Body of pancreas (tissue), 4 donors: ENCODE data around the gene CYP19A1. TPM values are rescaled to one million over a fixed set of nuclear protein-coding genes. Genes with fewer than 3 reads are reported as not detected.

Source experiments
- ATAC-seq: fragments of 150-250 bp; one replicate; pipeline ENCODE4 v1.9.1; 2016
- DNase-seq, 4 donors: peaks; one replicate each; pipeline ENCODE4 v3.0.0-alpha.2; 2019
- H3K27ac ChIP-seq, 4 donors: fragments of 200-600 bp; sonication (generic); 1 replicate in 3 of 4; 2 replicates in 1 of 4; pipeline versions ENCODE4 v1.5.1 to v1.6.1; 2016 to 2019; ENCODE audit warnings: mild to moderate bottlenecking in 1 of 4, mixed read lengths in 1 of 4, moderate library complexity in 1 of 4
- H3K27me3 ChIP-seq, 2 donors: fragments of 200-600 bp; sonication (generic); one replicate each; pipeline ENCODE4 v1.6.0; 2016; ENCODE audit warnings: mild to moderate bottlenecking in 1 of 2
- H3K36me3 ChIP-seq, 2 donors: fragments of 200-600 bp; sonication (generic); replicated peaks in 1 of 2; 2 replicates each; pipeline ENCODE4 v1.5.1; 2016; ENCODE audit warnings: low read depth in 2 of 2; ENCODE audit not compliant: insufficient read depth in 1 of 2
- H3K4me1 ChIP-seq: fragments of 200-600 bp; sonication (generic); one replicate; pipeline ENCODE4 v1.6.0; 2016
- H3K4me3 ChIP-seq, 2 donors: fragments of 200-600 bp; sonication (generic); 1 replicate in 1 of 2; 2 replicates in 1 of 2; pipeline ENCODE4 v1.5.1; 2016 to 2019
- H3K9me3 ChIP-seq, 3 donors: fragments of 200-600 bp; sonication (generic); 1 replicate in 2 of 3; 2 replicates in 1 of 3; pipeline ENCODE4 v1.5.1; 2016
- POLR2A ChIP-seq, 3 donors: fragments of 450-650 bp; IDR thresholded peaks; one replicate each; pipeline ENCODE4 v1.6.1; 2016; ENCODE audit warnings: antibody characterized with exemption in 3 of 3, mild to moderate bottlenecking in 2 of 3
- WGBS, 2 donors: methylation state at CpG; one replicate each; pipeline ENCODE4 v1.1.5; 2017; 5-methylcytosine and 5-hydroxymethylcytosine counted together
- intact Hi-C: fragments of 100-400 bp; cut with DNase I; formaldehyde crosslinking; loops from one replicate; pipeline ENCODE4 v1.15.1; 2023
- total RNA-seq, 2 donors: library from RNA; depleted of rRNA; stranded (reverse); fragments of >200 nt; gene quantifications; one replicate each; pipeline ENCODE4 v1.1.0, GENCODE V29; 2016
- TF ChIP-seq, protein P1 (sequence below), 7 experiments: fragments of 450-650 bp in 4 of 7; fragments of 200-600 bp in 3 of 7; sonication (generic) in 3 of 7; IDR thresholded peaks; one replicate each; pipeline ENCODE4 v1.5.1; 2016 to 2019; ENCODE audit warnings: antibody characterized with exemption in 7 of 7

CYP19A1 gene
- total RNA-seq, 2 donors from 2014 or later: 0.26 TPM; not detected in 1

DNA sequence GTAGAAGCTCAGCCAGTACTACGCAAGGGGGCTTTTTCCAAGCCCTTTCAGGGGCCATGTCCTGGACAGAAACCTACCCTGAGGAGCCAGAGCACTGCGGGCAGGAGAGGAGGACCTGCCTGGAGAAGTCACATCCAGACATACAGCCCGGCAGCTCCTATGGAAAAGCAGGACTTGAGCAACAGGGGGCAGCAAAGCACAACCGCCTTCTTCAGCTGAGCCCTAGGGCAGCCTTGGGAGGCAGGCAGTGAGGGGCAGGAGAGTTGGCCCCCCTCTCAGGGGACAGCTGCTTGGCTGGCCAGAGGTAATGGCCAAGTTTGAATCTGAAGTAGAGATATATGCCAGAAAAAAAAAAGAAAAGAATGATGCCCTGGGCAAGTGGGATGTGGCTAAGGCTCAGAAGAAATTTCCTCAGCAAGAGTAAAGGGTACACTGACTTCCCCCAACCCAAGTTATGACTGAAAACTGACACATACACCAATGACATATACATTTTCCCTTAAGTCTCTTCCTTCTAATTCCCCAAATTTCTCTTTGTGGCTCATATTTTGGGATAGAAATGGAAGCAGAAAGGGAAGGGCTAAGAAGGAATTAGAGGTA, 56.9 kb downstream of the CYP19A1 start:
- no peak overlapping the region for H3K4me3 ChIP-seq
- ATAC-seq: peak; percentile 77
- no peak for TF ChIP-seq POLR2A (IDR thresholded peaks at IDR 0.05)
- TF ChIP-seq, protein P1, sequence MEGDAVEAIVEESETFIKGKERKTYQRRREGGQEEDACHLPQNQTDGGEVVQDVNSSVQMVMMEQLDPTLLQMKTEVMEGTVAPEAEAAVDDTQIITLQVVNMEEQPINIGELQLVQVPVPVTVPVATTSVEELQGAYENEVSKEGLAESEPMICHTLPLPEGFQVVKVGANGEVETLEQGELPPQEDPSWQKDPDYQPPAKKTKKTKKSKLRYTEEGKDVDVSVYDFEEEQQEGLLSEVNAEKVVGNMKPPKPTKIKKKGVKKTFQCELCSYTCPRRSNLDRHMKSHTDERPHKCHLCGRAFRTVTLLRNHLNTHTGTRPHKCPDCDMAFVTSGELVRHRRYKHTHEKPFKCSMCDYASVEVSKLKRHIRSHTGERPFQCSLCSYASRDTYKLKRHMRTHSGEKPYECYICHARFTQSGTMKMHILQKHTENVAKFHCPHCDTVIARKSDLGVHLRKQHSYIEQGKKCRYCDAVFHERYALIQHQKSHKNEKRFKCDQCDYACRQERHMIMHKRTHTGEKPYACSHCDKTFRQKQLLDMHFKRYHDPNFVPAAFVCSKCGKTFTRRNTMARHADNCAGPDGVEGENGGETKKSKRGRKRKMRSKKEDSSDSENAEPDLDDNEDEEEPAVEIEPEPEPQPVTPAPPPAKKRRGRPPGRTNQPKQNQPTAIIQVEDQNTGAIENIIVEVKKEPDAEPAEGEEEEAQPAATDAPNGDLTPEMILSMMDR (IDR thresholded peaks at IDR 0.05): peak; percentile 8 to 63 (median 57)
- H3K36me3 ChIP-seq: no peaks in the 10 kb centered on the region
- DNase-seq: peak; percentile 66 to 76 (median 70)
- WGBS, 2 donors: 16 to 17% methylated on average over 2 to 4 of the region's 4 CpGs
- intact Hi-C loops: no loop called here
- no peaks in the 10 kb centered on the region for H3K9me3 ChIP-seq
- H3K4me1 ChIP-seq: no peaks in the 10 kb centered on the region
- no peaks in the 10 kb centered on the region for H3K27me3 ChIP-seq
- no peak overlapping the region for H3K27ac ChIP-seq

DNA sequence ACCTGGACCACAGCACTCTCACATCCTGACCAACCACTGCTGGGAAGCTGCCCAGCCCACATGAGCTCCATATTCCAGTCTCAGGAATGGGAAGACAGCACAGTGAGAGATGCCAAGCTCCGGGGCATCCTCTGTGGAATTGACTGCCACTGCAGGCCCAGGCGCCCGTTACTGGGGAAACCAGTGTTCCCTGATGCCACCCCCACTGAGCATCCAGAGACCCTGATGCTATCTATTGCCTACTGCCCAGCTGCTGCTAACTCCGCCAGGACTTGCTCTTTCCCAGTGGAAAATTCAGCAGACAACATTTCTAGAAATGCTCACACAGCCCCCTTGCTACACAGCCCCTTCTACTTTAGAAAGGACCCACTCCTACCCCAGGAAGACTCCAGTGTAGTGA, 57.6 kb downstream of the CYP19A1 start:
- H3K27me3 ChIP-seq: no peaks in the 10 kb centered on the region
- H3K4me1 ChIP-seq: no peaks in the 10 kb centered on the region
- no peak overlapping the region for H3K4me3 ChIP-seq
- no peak overlapping the region for H3K27ac ChIP-seq
- no peaks in the 10 kb centered on the region for H3K9me3 ChIP-seq
- ATAC-seq: no peak
- no peak for DNase-seq
- WGBS, 2 donors: 90 to 96% methylated on average over 2 to 4 of the region's 4 CpGs
- TF ChIP-seq, protein P1 (IDR thresholded peaks at IDR 0.05): no peak
- TF ChIP-seq POLR2A (IDR thresholded peaks at IDR 0.05): no peak
- H3K36me3 ChIP-seq: no peaks in the 10 kb centered on the region
- intact Hi-C loops: no loop called here

DNA sequence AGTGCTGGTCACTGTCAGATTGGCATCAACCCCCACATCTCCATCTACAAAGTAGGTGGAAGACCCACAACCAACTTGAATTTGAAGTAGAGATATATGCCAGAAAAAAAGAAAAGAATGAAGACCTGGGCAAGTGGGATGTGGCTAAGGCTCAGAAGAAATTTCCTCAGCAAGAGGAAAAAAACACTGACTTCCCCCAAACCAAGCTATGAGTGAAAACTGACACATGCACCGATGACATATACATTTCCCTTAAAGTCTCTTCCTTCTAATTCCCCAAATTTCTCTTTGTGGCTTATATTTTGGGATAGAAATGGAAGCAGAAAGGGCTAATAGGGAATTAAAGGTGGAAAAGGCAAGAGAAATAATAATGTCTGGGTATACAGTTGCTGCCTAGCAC, 59.0 kb downstream of the CYP19A1 start:
- 79 to 86% methylated on average over 1 of the region's 1 CpG for WGBS, 2 donors
- intact Hi-C loops: no loop called here
- no peak overlapping the region for H3K27ac ChIP-seq
- no peaks in the 10 kb centered on the region for H3K36me3 ChIP-seq
- H3K9me3 ChIP-seq: no peaks in the 10 kb centered on the region
- no peak for ATAC-seq
- H3K4me3 ChIP-seq: no peak overlapping the region
- no peaks in the 10 kb centered on the region for H3K27me3 ChIP-seq
- TF ChIP-seq POLR2A (IDR thresholded peaks at IDR 0.05): no peak
- TF ChIP-seq, protein P1 (IDR thresholded peaks at IDR 0.05): no peak
- no peaks in the 10 kb centered on the region for H3K4me1 ChIP-seq
- no peak for DNase-seq

DNA sequence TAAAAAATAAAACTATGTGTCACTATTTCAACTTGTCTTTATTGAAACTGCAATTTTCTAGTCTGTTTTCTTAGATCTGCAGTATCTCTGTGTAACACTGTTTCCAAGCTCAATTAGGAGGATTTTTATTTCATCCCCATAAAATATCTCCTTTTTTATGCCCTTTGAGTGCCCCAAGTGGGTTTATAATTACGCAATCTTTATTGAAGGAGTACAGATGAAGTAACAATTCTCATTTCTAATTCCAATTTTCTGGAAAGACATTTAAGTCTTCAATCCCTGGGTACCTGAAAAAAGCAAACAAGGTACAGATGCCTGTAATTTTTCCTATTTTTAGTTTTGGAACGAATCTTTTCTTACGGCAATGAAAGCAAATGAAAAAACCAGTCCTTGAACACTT, 61.3 kb downstream of the CYP19A1 start:
- Histone ChIP-seq H3K36me3 (no peaks in the 10 kb centered on the region), H3K27me3 (no peaks in the 10 kb centered on the region), H3K4me3 (no peak overlapping the region), H3K27ac (no peak overlapping the region), H3K4me1 (no peaks in the 10 kb centered on the region), H3K9me3 (no peaks in the 10 kb centered on the region)
- ATAC-seq: no peak
- no peak for DNase-seq
- WGBS, 2 donors: 70 to 71% methylated on average over 3 of the region's 3 CpGs
- TF ChIP-seq POLR2A (IDR thresholded peaks at IDR 0.05): no peak
- TF ChIP-seq, protein P1 (IDR thresholded peaks at IDR 0.05): no peak
- intact Hi-C loops: no loop called here

DNA sequence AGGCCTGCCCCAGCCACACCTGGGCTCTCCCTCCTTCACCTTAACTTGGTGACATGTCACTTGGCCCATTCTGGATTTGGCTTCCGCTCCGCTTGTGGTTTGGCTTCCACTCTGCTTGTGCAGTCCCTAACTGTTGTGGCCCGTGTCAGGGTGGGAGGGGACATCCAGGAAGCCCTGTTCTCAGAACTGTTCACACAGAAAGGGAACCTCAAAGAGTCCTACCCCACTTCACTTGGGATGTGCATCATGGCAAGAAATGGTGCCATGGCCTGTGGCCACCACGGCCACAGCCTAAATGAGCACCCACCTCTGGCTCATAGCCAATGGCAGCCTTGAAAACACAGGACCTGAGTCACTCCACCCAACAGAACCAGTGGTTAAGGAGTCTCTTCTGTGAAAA, 63.4 kb downstream of the CYP19A1 start:
- 88 to 90% methylated on average over 4 of the region's 4 CpGs for WGBS, 2 donors
- H3K9me3 ChIP-seq: no peaks in the 10 kb centered on the region
- intact Hi-C loops: no loop called here
- no peaks in the 10 kb centered on the region for H3K36me3 ChIP-seq
- TF ChIP-seq POLR2A (IDR thresholded peaks at IDR 0.05): no peak
- TF ChIP-seq, protein P1 (IDR thresholded peaks at IDR 0.05): no peak
- no peak overlapping the region for H3K27ac ChIP-seq
- no peak for DNase-seq
- no peak for ATAC-seq
- H3K4me1 ChIP-seq: no peaks in the 10 kb centered on the region
- no peak overlapping the region for H3K4me3 ChIP-seq
- H3K27me3 ChIP-seq: no peaks in the 10 kb centered on the region
